ENCODE results near the gene FAM83E.

Gene FAM83E

GRCh38 chr19:48630296-48631063, 15.6 kb upstream of the FAM83E start:
- H3K4me3 Mint-ChIP-seq, result no peak overlapping the region
- H3K27me3 Mint-ChIP-seq, result no peaks in the 10 kb centered on the region
- H3K36me3 Mint-ChIP-seq (ENCODE audit: insufficient read depth), result peaks cover 30% of the 10 kb centered on the region
- no peak for ATAC-seq (replicated peaks; ENCODE audit: extremely low read depth, poor library complexity, severe bottlenecking)
- DNase-seq (ENCODE audit: low spot score in 2 of 2), result no peak
- H3K27ac Mint-ChIP-seq (ENCODE audit: low read depth), result no peak overlapping the region
- H3K4me1 Mint-ChIP-seq, result peaks cover 25% of the 10 kb centered on the region
- no peaks in the 10 kb centered on the region for H3K9me3 Mint-ChIP-seq

- no peak for ATAC-seq (replicated peaks; ENCODE audit: extremely low read depth, poor library complexity, severe bottlenecking)
- no peak for DNase-seq (ENCODE audit: low spot score in 2 of 2)
Observed at GRCh38 chr19:48629599-48630295, 14.9 kb upstream of the FAM83E start.

GRCh38 chr19:48629297-48629598, 14.4 kb upstream of the FAM83E start:
- Mint-ChIP-seq H3K4me3 (no peak overlapping the region), H3K27me3 (no peaks in the 10 kb centered on the region), H3K4me1 (peaks cover 26% of the 10 kb centered on the region), H3K27ac (ENCODE audit: low read depth) (no peak overlapping the region), H3K36me3 (ENCODE audit: insufficient read depth) (peaks cover 26% of the 10 kb centered on the region), H3K9me3 (no peaks in the 10 kb centered on the region)
- ATAC-seq (replicated peaks; ENCODE audit: extremely low read depth, poor library complexity, severe bottlenecking) (no peak), DNase-seq (ENCODE audit: low spot score in 2 of 2) (no peak)

More at GRCh38 chr19:48629599-48630295, 14.9 kb upstream of the FAM83E start:
- no peaks in the 10 kb centered on the region for H3K27me3 Mint-ChIP-seq
- no peak overlapping the region for H3K4me3 Mint-ChIP-seq
- H3K4me1 Mint-ChIP-seq, result peaks cover 26% of the 10 kb centered on the region
- peaks cover 26% of the 10 kb centered on the region for H3K36me3 Mint-ChIP-seq (ENCODE audit: insufficient read depth)
- no peak overlapping the region for H3K27ac Mint-ChIP-seq (ENCODE audit: low read depth)
- H3K9me3 Mint-ChIP-seq, result no peaks in the 10 kb centered on the region

- ATAC-seq (replicated peaks; ENCODE audit: extremely low read depth, poor library complexity, severe bottlenecking) (no peak), DNase-seq (ENCODE audit: low spot score in 2 of 2) (no peak)
- Mint-ChIP-seq H3K27me3 (no peaks in the 10 kb centered on the region), H3K36me3 (ENCODE audit: insufficient read depth) (peaks cover 23% of the 10 kb centered on the region), H3K4me3 (no peak overlapping the region), H3K4me1 (peaks cover 29% of the 10 kb centered on the region), H3K27ac (ENCODE audit: low read depth) (no peak overlapping the region), H3K9me3 (no peaks in the 10 kb centered on the region)
Observed at GRCh38 chr19:48628486-48629296, 13.8 kb upstream of the FAM83E start.

GRCh38 chr19:48627865-48628314, 13.0 kb upstream of the FAM83E start:
- no peaks in the 10 kb centered on the region for H3K9me3 Mint-ChIP-seq
- H3K36me3 Mint-ChIP-seq (ENCODE audit: insufficient read depth), result peaks cover 23% of the 10 kb centered on the region
- H3K27ac Mint-ChIP-seq (ENCODE audit: low read depth), result no peak overlapping the region
- no peaks in the 10 kb centered on the region for H3K27me3 Mint-ChIP-seq
- DNase-seq (ENCODE audit: low spot score in 2 of 2) (no peak), ATAC-seq (replicated peaks; ENCODE audit: extremely low read depth, poor library complexity, severe bottlenecking) (no peak)
- peaks cover 35% of the 10 kb centered on the region for H3K4me1 Mint-ChIP-seq
- H3K4me3 Mint-ChIP-seq, result no peak overlapping the region

- Mint-ChIP-seq H3K4me3 (no peak overlapping the region), H3K27ac (ENCODE audit: low read depth) (no peak overlapping the region), H3K9me3 (no peaks in the 10 kb centered on the region), H3K27me3 (no peaks in the 10 kb centered on the region), H3K36me3 (ENCODE audit: insufficient read depth) (peaks cover 24% of the 10 kb centered on the region), H3K4me1 (peaks cover 35% of the 10 kb centered on the region)
- DNase-seq (ENCODE audit: low spot score in 2 of 2), result no peak
- no peak for ATAC-seq (replicated peaks; ENCODE audit: extremely low read depth, poor library complexity, severe bottlenecking)
Observed at GRCh38 chr19:48627201-48627864, 12.5 kb upstream of the FAM83E start.

- no peak for DNase-seq (ENCODE audit: low spot score in 2 of 2)
- H3K27ac Mint-ChIP-seq (ENCODE audit: low read depth), result no peak overlapping the region
- ATAC-seq (replicated peaks; ENCODE audit: extremely low read depth, poor library complexity, severe bottlenecking), result no peak
- no peak overlapping the region for H3K4me3 Mint-ChIP-seq
- no peaks in the 10 kb centered on the region for H3K27me3 Mint-ChIP-seq
- peaks cover 35% of the 10 kb centered on the region for H3K4me1 Mint-ChIP-seq
- H3K36me3 Mint-ChIP-seq (ENCODE audit: insufficient read depth), result peaks cover 16% of the 10 kb centered on the region
- H3K9me3 Mint-ChIP-seq, result no peaks in the 10 kb centered on the region
Observed at GRCh38 chr19:48625891-48626327, 11.0 kb upstream of the FAM83E start.

- peaks cover 38% of the 10 kb centered on the region for H3K4me1 Mint-ChIP-seq
- no peak overlapping the region for H3K27ac Mint-ChIP-seq (ENCODE audit: low read depth)
- no peaks in the 10 kb centered on the region for H3K27me3 Mint-ChIP-seq
- H3K36me3 Mint-ChIP-seq (ENCODE audit: insufficient read depth), result peaks cover 16% of the 10 kb centered on the region
- peak overlapping the region; percentile 77 for H3K4me3 Mint-ChIP-seq
- DNase-seq (ENCODE audit: low spot score in 2 of 2) (no peak), ATAC-seq (replicated peaks; ENCODE audit: extremely low read depth, poor library complexity, severe bottlenecking) (no peak)
- no peaks in the 10 kb centered on the region for H3K9me3 Mint-ChIP-seq
Observed at GRCh38 chr19:48624791-48625723, 10.2 kb upstream of the FAM83E start.

GRCh38 chr19:48624067-48624594, 9.3 kb upstream of the FAM83E start:
- H3K27me3 Mint-ChIP-seq, result no peaks in the 10 kb centered on the region
- H3K4me1 Mint-ChIP-seq, result peaks cover 46% of the 10 kb centered on the region
- peak; percentile 80 to 81 for DNase-seq (ENCODE audit: low spot score in 2 of 2)
- H3K36me3 Mint-ChIP-seq (ENCODE audit: insufficient read depth), result peaks cover 21% of the 10 kb centered on the region
- ATAC-seq (replicated peaks; ENCODE audit: extremely low read depth, poor library complexity, severe bottlenecking), result peak; percentile 74
- H3K4me3 Mint-ChIP-seq, result peak overlapping the region; percentile 77
- H3K9me3 Mint-ChIP-seq, result no peaks in the 10 kb centered on the region
- H3K27ac Mint-ChIP-seq (ENCODE audit: low read depth), result peak overlapping the region; percentile 85

GRCh38 chr19:48623556-48624066, 8.7 kb upstream of the FAM83E start:
- no peaks in the 10 kb centered on the region for H3K9me3 Mint-ChIP-seq
- DNase-seq (ENCODE audit: low spot score in 2 of 2) (no peak), ATAC-seq (replicated peaks; ENCODE audit: extremely low read depth, poor library complexity, severe bottlenecking) (no peak)
- H3K4me1 Mint-ChIP-seq, result peaks cover 45% of the 10 kb centered on the region
- peak overlapping the region; percentile 85 for H3K27ac Mint-ChIP-seq (ENCODE audit: low read depth)
- H3K4me3 Mint-ChIP-seq, result peak overlapping the region; percentile 77
- H3K27me3 Mint-ChIP-seq, result no peaks in the 10 kb centered on the region
- peaks cover 27% of the 10 kb centered on the region for H3K36me3 Mint-ChIP-seq (ENCODE audit: insufficient read depth)

Data from central memory CD8-positive, alpha-beta T cell (primary cell).